Liver (tissue), 9 donors: ENCODE measurements around the gene ARHGEF2. TPM values are rescaled to one million over a fixed set of nuclear protein-coding genes. Genes with fewer than 3 reads are reported as not detected.

Experiments
- DNase-seq: peaks from one replicate; pipeline ENCODE4 v3.0.0-alpha.2; 2017; ENCODE audit warnings: low spot score
- H3K27ac ChIP-seq, 2 donors: one replicate each; pipeline ENCODE4 v1.7.0; 2013; ENCODE audit warnings: inconsistent platforms in 2 of 2, low read length in 2 of 2, control low read depth in 1 of 2, low read depth in 1 of 2, mild to moderate bottlenecking in 1 of 2
- H3K27me3 ChIP-seq, 4 donors: one replicate each; pipeline versions ENCODE4 v1.6.1 to v1.7.0; 2013; ENCODE audit warnings: low read length in 3 of 4, inconsistent platforms in 1 of 4, mild to moderate bottlenecking in 1 of 4, moderate library complexity in 1 of 4; ENCODE audit not compliant: control insufficient read depth in 4 of 4, insufficient read depth in 4 of 4
- H3K36me3 ChIP-seq, 4 donors: one replicate each; pipeline versions ENCODE4 v1.6.1 to v1.7.0; 2013; ENCODE audit warnings: low read length in 3 of 4, mild to moderate bottlenecking in 3 of 4, low read depth in 1 of 4, moderate library complexity in 1 of 4; ENCODE audit not compliant: control insufficient read depth in 4 of 4, insufficient read depth in 3 of 4
- H3K4me1 ChIP-seq, 4 donors: one replicate each; pipeline versions ENCODE4 v1.6.1 to v1.7.0; 2013; ENCODE audit warnings: low read length in 3 of 4, mild to moderate bottlenecking in 3 of 4, moderate library complexity in 1 of 4; ENCODE audit not compliant: control insufficient read depth in 4 of 4, insufficient read depth in 4 of 4
- H3K4me3 ChIP-seq, 3 donors: one replicate each; pipeline versions ENCODE4 v1.6.1 to v1.7.0; 2013; ENCODE audit warnings: low read length in 3 of 3, control low read depth in 1 of 3, low read depth in 1 of 3, mild to moderate bottlenecking in 1 of 3
- H3K9ac ChIP-seq, 2 donors: one replicate each; pipeline ENCODE4 v1.7.0; 2013; ENCODE audit warnings: low read length in 2 of 2, mild to moderate bottlenecking in 2 of 2, moderate library complexity in 2 of 2, control low read depth in 1 of 2, low read depth in 1 of 2
- H3K9me3 ChIP-seq, 4 donors: one replicate each; pipeline versions ENCODE4 v1.6.1 to v1.7.0; 2013; ENCODE audit warnings: low read length in 3 of 4; ENCODE audit not compliant: control insufficient read depth in 4 of 4
- EGR1 ChIP-seq, 2 donors: IDR thresholded peaks; 2 replicates each; pipeline ENCODE4 v1.6.1; 2016 to 2018; ENCODE audit warnings: antibody characterized with exemption in 2 of 2, low read depth in 2 of 2
- FOXA1 ChIP-seq: IDR thresholded peaks from 2 replicates; pipeline ENCODE4 v1.6.1; 2016; ENCODE audit warnings: antibody characterized with exemption
- GABPA ChIP-seq, 2 donors: IDR thresholded peaks in 1 of 2; conservative IDR thresholded peaks in 1 of 2; 2 replicates each; pipeline ENCODE4 v1.6.1; 2016; ENCODE audit warnings: antibody characterized with exemption in 2 of 2, mild to moderate bottlenecking in 1 of 2, moderate library complexity in 1 of 2
- HNF4A ChIP-seq, 2 donors: conservative IDR thresholded peaks; 2 replicates each; pipeline ENCODE4 v1.6.1; 2016; ENCODE audit warnings: antibody characterized with exemption in 2 of 2, mild to moderate bottlenecking in 2 of 2
- JUND ChIP-seq, 2 donors: IDR thresholded peaks; 2 replicates each; pipeline ENCODE4 v1.6.1; 2016; ENCODE audit warnings: antibody characterized with exemption in 2 of 2
- RAD21 ChIP-seq, 2 donors: IDR thresholded peaks; 2 replicates each; pipeline ENCODE4 v1.6.1; 2016; ENCODE audit warnings: antibody characterized with exemption in 2 of 2, mild to moderate bottlenecking in 2 of 2
- ZBTB33 ChIP-seq: IDR thresholded peaks from 2 replicates; pipeline ENCODE4 v1.6.1; 2016; ENCODE audit warnings: antibody characterized with exemption
- WGBS: extraction: QIAGEN DNeasy Blood & Tissue Kit; methylation state at CpG from one replicate; pipeline ENCODE4 v1.1.7; 2013; 5-methylcytosine and 5-hydroxymethylcytosine counted together
- polyA plus RNA-seq, 2 donors: library from polyadenylated mRNA; stranded (reverse) in 1 of 2; unstranded in 1 of 2; fragments of 200-250 nt in 1 of 2; fragments of >200 nt in 1 of 2; fragmentation: Nextera tagmentation in 1 of 2; extraction: Ambion mirVana in 1 of 2; gene quantifications; one replicate each; pipeline versions ENCODE4 v1.2.1 to v1.2.3, GENCODE V29; 2013 to 2015
- total RNA-seq, 2 donors: library from RNA; depleted of rRNA; stranded (reverse); fragments of >200 nt; gene quantifications; one replicate each; pipeline ENCODE4 v1.2.3, GENCODE V29; 2014
- TF ChIP-seq, protein P1 (sequence below): IDR thresholded peaks from 2 replicates; pipeline ENCODE4 v1.6.1; 2016; ENCODE audit warnings: antibody characterized with exemption, mild to moderate bottlenecking
- TF ChIP-seq, protein P2 (sequence below): IDR thresholded peaks from 2 replicates; pipeline ENCODE4 v1.6.1; 2016; ENCODE audit warnings: antibody characterized with exemption
- donor health status: healthy.
- donor health status: healthy.
- donor health status: healthy.
- donor health status: healthy.
- donor health status: healthy.

ARHGEF2 gene
- total and polyA plus RNA-seq, 4 donors: 3.2 to 59.1 (median 10.3) TPM

- H3K27ac ChIP-seq: peak overlapping the region in 1 of 2 donors; percentile 9
- no peaks in the 10 kb centered on the region for H3K27me3 ChIP-seq
- H3K4me1 ChIP-seq: peaks cover 0 to 14% (median 9%) of the 10 kb centered on the region in 4 donors
- H3K36me3 ChIP-seq: no peaks in the 10 kb centered on the region
- DNase-seq: peak; percentile 51
- H3K9me3 ChIP-seq: no peaks in the 10 kb centered on the region
- WGBS: 31% methylated on average over 10 of the region's 10 CpGs
- peak overlapping the region; percentile 8 to 21 for H3K9ac ChIP-seq
- TF ChIP-seq HNF4A (conservative IDR thresholded peaks at IDR 0.05) (peak in 1 of 2 donors; percentile 4), JUND (IDR thresholded peaks at IDR 0.05) (no peak)
- H3K4me3 ChIP-seq: no peak overlapping the region
Observed at GRCh38 chr1:156001021-156001661, 22.8 kb upstream of the ARHGEF2 start.

- H3K36me3 ChIP-seq: no peaks in the 10 kb centered on the region
- no peak overlapping the region for H3K9ac ChIP-seq
- H3K27me3 ChIP-seq: no peaks in the 10 kb centered on the region
- H3K27ac ChIP-seq: no peak overlapping the region
- H3K9me3 ChIP-seq: no peaks in the 10 kb centered on the region
- H3K4me3 ChIP-seq: no peak overlapping the region
- TF ChIP-seq FOXA1 (no peak), ZBTB33 (no peak), GABPA (IDR thresholded peaks at IDR 0.05 in 1 of 2, conservative IDR thresholded peaks at IDR 0.05 in 1 of 2) (no peak), EGR1 (IDR thresholded peaks at IDR 0.05; ENCODE audit: low read depth in 2 of 2) (no peak)
- TF ChIP-seq, protein P1, sequence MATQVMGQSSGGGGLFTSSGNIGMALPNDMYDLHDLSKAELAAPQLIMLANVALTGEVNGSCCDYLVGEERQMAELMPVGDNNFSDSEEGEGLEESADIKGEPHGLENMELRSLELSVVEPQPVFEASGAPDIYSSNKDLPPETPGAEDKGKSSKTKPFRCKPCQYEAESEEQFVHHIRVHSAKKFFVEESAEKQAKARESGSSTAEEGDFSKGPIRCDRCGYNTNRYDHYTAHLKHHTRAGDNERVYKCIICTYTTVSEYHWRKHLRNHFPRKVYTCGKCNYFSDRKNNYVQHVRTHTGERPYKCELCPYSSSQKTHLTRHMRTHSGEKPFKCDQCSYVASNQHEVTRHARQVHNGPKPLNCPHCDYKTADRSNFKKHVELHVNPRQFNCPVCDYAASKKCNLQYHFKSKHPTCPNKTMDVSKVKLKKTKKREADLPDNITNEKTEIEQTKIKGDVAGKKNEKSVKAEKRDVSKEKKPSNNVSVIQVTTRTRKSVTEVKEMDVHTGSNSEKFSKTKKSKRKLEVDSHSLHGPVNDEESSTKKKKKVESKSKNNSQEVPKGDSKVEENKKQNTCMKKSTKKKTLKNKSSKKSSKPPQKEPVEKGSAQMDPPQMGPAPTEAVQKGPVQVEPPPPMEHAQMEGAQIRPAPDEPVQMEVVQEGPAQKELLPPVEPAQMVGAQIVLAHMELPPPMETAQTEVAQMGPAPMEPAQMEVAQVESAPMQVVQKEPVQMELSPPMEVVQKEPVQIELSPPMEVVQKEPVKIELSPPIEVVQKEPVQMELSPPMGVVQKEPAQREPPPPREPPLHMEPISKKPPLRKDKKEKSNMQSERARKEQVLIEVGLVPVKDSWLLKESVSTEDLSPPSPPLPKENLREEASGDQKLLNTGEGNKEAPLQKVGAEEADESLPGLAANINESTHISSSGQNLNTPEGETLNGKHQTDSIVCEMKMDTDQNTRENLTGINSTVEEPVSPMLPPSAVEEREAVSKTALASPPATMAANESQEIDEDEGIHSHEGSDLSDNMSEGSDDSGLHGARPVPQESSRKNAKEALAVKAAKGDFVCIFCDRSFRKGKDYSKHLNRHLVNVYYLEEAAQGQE: no peak
- TF ChIP-seq, protein P2, sequence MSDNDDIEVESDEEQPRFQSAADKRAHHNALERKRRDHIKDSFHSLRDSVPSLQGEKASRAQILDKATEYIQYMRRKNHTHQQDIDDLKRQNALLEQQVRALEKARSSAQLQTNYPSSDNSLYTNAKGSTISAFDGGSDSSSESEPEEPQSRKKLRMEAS: no peak
- WGBS: 77% methylated on average over 1 of the region's 1 CpG
- no peak for DNase-seq
- H3K4me1 ChIP-seq: peaks cover 0 to 14% (median 9%) of the 10 kb centered on the region in 4 donors
Observed at GRCh38 chr1:155999964-156000363, 21.6 kb upstream of the ARHGEF2 start.

DNA sequence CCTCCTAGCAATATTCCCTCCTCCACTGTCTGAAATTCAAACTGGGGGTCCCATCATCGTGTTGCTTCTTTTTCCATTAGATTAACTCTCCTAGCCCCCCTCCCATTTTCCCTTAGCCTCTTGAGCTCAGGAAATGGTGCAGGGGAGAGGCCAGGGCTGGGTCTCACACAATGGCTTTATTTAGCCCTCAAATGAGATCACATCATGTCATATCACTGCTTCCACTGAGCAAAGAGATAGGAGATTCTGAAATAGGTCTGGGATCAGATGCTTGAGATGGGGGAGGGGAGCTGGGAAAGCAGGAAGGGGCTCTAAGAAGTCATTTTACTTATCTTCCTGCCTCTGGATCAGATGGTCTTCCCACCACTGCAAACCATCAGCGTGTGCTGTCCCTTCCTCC lies 17.8 kb upstream of the ARHGEF2 start:
- peaks cover 5 to 12% (median 8%) of the 10 kb centered on the region in 4 donors for H3K4me1 ChIP-seq
- H3K9me3 ChIP-seq: no peaks in the 10 kb centered on the region
- 55% methylated on average over 2 of the region's 2 CpGs for WGBS

More for the DNA sequence above, 17.8 kb upstream of the ARHGEF2 start:
- Histone ChIP-seq H3K27ac (no peak overlapping the region), H3K27me3 (no peaks in the 10 kb centered on the region), H3K4me3 (no peak overlapping the region), H3K36me3 (no peaks in the 10 kb centered on the region), H3K9ac (no peak overlapping the region)
- no peak for DNase-seq
- TF ChIP-seq EGR1 (IDR thresholded peaks at IDR 0.05; ENCODE audit: low read depth in 2 of 2) (no peak), RAD21 (IDR thresholded peaks at IDR 0.05) (no peak)
- TF ChIP-seq, protein P2: no peak
